ENCODE measurements around the gene SRGN.
A peak's percentile ranks its signal among the peaks of the same experiment; 100 is the strongest.

Gene SRGN

DNA sequence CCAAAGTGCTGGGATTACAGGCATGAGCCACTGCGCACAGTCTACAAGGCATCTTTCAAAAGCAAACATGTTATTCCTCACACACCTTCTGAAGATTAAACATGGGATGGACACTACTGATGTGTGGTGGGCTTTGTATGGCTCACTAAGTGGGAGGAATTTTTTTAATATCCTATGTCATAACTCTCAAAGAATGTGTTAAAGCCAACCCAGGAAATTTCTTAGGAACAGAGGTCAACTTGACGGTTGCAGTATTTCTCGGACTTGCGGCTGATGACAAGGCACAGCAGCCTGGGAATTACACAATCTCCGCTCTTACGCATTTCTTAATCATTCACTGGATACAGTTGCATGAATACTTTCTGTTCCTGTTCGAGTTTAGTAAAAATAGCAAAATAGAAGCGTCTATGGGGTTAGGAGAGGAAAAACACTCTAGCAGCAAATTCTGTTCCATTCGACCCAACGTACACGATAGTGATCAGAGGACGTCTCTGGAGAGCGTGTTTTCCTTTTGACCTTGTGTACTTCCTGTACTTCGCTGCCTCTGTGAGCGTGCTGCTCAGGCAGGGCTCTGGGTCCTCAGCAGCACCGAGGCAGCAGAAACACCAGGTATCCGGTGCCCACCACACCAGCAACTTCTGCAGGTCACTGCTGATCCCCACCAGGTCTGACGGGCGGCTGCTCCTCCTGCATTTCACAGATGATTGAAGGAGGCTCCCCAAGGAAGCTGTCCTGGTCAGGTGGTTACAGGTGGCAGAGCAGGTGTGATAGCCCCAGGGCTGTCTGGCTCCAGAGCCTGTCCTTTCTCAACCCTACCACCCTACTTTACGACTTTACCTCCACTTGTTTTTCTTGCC, 26.4 kb upstream of the SRGN start:
- DNase-seq (ENCODE audit: low read depth) = peak; percentile 98

DNA sequence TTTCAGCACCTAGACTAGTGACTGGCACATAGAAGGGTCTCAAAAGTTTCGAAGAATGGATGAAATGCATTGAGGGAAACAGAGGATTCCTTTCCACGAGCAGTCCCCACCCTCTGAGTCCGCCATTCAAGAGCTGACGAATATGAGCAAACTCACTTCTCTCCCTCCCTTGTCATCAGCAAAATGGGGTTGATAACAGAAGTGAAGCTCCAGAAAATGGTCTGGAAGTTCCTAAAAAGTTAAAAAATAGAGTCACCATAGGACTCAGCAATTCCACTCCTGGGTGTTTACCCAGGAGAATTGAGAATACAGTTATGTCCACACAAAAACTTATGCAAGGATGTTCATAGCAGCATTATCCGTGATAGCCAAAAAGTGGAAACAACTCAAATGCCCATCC, 25.0 kb upstream of the SRGN start:
- no peak for DNase-seq (ENCODE audit: low read depth)

DNA sequence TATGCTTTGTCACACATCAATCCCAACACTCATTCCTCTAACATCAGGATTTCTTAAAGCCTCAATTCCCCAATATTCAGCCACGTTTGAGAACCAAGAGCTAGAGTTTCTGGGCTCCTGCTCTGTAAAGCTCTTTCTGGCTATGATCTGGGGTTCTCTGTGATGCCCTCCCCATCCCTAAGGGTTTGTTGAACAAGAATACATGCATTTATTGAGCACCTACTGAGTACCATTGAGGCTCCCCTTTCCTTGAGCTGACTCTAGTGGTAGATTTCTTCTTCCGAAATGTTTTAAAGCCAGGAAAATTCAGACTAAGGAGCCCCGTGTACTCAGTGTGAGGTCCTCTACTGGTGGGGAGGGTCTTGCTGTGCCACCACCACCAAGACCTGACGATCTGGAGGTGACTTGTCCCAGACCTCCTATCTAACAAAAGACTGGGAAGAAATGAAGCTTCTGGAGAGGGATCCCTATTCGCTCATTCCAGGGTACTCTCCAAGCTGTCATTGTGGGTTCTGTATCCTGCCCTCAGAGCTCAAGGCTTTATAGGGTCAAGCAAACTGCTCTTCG, 23.1 kb upstream of the SRGN start:
- DNase-seq (ENCODE audit: low read depth) = no peak

DNA sequence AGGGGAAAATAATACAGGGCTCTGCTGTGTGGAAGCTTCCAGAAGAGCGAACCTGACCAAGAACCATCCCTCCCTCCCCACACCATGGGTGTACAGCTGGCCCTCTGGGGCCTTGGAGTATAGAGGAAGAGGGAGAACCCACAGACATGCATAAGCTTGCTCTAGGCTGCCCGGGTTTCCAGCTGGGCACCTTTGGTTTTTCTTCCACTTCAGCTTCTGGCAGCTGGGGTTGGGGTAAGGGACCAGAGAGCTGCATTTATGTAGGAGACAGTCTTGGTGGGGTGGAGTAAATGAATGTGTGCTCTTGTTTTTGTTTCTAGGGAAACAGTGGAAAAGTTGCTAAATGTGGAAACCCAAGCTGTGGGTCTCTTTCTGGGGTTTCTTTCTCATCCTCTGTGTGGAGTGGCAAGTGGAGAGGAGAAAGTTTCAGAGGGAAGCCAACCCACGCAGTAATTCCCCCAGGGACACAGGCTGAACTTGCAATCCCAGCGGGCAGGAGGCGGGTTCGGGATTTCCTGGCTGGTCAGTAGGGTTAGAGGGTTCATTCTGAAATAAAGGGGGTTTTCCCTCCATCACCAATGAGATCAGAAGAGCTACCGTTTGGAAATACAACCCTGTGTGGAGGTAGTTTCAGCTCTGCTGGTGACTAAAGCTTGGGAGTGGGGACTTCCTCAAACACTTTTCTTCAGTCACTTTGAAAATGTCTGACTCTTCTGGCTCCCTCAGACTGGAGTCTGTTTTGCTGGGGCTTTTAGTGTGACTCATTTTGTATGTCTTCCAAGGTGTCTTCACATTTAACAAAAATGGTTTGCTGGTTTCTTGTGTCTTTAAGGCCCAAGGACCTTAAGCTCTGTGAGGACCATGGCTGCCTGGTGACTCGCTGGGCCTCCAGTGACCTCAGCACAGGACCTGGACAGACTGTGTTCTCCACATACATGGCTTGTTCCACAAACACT, 22.2 kb upstream of the SRGN start:
- DNase-seq (ENCODE audit: low read depth) = peak; percentile 83

DNA sequence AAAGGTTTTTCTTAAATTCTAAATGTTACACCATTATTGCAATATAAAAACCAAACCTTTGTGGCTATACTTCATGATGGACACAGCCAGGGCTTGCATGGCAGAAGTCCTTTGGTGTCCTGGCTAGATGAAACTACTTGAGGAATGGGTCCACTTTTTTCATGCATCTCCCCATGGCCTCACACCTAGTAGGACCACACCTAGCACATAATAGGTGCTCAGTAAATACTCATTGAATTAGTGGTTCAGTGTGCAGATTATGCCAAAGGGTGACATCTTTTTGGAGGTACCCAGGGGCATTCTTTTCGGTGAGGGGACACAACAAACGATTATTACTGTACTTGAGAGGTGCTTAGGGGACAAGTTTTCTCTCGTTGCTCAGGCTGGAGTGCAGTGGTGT, 20.7 kb upstream of the SRGN start:
- no peak for DNase-seq (ENCODE audit: low read depth)

DNA sequence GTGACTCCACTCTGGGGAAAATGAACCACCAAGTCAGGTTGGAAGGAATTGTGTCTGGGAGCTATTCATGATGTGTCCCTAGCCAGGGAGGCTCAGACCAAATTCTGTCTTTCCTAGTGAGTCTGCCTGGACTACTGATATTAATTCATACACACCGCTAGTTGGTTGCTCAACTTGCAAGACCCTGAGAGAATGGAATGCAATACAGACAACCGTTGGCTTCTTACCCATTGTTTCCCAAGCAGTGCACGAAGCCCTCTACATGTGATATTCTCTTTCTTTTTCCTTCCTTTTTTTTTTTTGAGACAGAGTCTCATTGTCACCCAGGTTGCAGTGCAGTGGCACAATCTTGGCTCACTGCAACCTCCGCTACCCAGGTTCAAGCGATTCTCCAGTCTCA, 19.4 kb upstream of the SRGN start:
- peak; percentile 60 for DNase-seq (ENCODE audit: low read depth)

DNA sequence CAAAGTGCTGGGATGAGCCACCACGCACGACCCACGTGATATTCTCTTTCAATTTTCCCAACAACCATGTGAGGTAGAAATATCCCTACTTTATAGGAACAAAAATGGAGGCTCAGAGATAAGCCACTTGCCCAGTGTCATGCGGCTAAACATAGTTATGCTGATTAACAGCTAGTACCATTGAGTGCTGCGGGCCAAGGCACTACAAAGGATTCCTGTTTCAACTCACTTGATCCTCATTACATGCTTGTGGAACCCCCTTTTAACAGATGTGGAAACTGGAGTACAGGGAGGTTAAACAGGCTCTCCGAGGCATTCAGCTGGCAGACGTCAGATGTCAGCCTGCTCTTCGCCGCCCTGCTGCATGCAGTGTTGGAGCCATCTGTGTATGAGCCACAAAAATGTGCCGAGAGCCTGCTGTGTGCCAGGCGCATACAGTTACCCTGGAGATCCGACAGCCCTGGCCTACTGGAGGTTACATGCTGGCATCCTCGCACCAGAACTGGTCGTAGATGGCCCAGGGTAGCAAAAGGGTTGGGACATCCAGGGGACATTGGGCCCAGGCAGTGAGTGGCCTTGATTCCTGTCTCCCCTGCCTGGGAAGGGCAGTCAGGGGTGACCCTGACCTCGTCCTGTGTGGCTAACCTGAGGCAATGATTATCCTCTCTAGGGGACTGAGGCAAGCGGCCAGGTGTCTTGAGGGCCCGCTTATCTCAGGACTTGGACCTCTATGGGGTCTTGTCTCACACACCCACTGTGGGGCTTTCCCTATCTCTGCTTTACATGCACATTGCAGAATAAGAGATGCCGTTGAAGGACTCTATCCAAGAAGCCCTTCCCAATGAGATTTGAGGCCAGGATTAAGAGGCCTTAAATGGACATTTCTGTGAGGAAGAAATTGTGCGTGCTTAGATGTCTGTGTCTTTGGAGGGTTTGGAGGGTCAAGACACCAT, 18.5 kb upstream of the SRGN start:
- DNase-seq (ENCODE audit: low read depth) = peak; percentile 63

DNA sequence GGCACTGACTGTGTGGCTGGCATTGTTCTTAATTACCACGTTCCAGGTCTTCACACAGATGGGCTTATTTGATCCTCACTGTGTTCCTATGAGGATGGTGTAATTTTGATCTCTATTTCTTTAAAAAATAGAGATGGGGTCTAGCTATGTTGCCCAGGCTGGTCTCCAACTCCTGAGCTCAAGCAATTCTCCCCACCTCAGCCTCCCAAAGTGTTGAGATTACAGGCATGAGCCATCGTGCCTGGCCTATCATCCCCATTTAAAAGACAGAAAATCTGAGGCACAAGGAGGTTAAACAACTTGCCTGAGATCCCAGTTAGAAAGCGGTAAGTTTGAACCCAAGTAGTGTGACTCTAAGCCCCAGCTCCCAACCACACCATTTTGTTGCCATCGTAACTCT, 17.0 kb upstream of the SRGN start:
- no peak for DNase-seq (ENCODE audit: low read depth)

DNA sequence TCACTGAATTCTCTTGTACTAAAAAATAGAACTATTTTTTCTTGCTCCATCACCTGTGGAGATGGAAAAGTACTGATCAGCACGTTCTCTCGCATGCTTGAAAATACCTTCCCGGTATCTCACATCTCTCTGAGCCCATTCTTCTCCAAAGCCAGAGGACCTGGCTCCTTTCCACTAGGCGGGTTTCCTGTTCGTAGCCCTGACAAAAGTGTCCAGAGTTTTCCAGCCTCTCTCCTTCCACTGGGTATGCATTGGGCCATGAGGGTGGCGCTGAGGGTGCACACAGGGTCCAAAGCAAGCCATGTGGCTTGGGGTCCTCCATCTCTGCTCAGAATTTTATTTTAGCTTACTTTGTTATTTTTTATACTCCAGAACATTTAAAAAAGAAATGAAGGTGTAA, 16.3 kb upstream of the SRGN start:
- no peak for DNase-seq (ENCODE audit: low read depth)

DNA sequence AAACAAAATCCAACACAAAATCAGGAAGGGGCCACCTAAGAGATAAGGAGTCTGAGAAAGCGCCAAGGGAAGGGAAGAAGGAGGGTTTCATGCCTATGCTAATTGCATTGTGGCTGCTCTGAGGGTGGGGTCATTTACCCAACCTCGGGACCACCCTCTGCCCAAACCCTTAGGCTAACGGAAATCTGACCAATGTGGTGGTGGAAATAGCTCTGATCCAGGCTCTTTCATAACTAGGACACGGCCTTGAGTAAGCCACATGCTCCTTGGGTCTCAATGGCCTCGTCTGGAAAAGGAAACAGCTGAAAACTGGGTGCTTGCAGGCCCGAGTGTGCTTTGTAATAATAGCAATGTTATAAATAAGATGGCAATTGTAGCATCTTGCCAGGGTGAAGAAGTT, 14.9 kb upstream of the SRGN start:
- DNase-seq (ENCODE audit: low read depth) = no peak

DNA sequence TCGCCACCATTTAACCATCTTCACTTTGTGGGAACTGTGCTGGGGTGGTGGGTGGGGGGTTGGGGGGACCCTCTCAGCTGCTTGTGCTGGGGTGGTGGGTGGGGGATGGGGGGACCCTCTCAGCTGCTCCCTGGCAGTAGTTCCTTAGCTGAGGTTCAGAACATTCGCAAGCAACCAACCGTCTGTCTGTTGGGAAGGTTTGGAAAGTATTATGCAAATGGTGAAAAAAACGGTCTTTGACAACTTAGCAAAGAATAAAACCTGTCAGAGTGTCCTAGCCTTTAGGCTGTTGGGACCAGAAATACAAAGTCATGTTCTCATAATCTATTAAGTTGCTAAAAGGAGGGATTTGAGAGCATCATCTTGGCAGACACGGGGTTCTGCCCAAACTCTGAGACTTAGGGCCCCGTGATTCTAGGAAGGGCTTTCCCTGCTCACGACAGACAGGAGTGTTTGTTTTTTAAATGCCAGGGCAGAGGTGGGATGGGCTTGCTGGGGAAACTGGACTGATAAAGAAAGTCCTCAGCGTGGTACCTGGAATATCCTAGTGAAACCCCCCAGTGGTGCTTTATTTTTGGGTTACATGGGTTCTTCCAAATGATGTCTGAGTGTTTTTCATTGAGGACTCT, 14.1 kb upstream of the SRGN start:
- DNase-seq (ENCODE audit: low read depth) = no peak

DNA sequence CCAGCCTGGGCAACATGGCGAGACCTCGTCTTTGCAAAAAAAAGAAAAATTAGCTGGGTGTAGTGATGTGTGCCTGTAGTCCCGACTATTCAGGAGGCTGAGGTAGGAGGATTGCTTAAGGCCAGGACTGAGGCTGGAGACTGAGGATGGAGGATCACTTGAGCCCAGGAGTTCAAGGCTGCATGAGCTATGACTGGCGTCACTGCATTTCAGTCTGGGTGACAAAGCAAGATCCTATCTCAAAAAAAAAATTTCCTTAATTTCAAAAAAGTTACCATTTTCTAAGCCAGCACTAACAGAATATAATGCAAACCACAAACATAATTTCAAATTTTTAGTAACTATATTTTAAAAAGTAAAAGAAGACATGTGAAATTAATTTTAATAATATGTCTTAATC, 13.4 kb upstream of the SRGN start:
- no peak for DNase-seq (ENCODE audit: low read depth)

DNA sequence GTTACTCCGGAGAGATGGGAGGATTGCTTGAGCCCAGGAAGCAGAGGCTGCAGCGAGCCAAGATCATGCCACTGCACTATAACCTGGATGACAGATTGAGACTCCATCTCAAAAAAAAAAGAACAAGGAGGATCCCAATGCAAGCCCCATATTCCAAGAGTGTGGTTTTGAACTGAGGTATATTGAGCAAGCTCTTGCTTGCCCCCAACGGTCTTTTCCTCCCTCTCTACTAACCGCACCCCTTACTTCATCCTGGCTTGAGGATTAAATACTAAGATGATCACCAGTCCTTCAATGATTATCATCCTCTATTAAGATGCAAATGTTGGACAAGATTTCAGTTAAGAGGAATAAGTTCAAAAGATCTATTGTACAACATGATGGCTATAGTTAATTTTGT, 12.5 kb upstream of the SRGN start:
- DNase-seq (ENCODE audit: low read depth) = no peak

DNA sequence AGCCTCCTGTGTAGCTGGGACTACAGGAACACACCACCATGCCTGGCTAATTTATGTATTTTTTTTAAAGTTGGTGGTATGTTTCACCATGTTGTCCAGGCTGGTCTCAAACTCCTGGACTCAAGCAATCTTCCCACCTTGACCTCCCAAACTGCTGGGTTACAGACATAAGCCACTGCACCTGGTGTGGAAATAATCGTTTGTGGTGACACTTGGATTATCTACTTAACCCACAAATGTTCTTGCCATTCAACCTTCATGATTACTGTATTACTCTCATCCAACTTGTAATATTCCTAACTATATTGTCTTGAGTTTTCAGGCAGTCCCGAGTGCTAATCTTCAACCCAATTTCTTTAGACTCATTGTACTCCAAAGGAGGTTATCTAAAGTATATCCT, 9.6 kb upstream of the SRGN start:
- no peak for DNase-seq (ENCODE audit: low read depth)

DNA sequence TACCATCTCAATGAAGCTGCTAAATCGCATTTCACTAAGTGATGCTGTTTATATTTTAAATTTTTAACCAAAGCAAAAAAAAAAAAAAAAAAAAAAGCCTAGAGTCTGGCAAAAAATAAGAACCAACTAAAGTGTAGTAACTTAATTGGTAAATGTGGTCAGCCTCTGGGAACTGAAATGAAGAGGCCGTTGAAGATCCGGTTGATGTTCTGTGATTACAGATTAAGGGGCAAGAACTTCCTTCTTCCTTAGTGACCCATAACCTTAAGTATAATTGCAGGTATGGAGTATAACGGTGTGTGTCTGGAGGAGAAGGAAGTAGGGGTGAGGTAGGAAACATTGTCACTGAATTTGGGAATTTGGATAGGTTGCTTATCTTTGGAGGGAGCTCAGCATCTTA, 7.7 kb upstream of the SRGN start:
- no peak for DNase-seq (ENCODE audit: low read depth)

DNA sequence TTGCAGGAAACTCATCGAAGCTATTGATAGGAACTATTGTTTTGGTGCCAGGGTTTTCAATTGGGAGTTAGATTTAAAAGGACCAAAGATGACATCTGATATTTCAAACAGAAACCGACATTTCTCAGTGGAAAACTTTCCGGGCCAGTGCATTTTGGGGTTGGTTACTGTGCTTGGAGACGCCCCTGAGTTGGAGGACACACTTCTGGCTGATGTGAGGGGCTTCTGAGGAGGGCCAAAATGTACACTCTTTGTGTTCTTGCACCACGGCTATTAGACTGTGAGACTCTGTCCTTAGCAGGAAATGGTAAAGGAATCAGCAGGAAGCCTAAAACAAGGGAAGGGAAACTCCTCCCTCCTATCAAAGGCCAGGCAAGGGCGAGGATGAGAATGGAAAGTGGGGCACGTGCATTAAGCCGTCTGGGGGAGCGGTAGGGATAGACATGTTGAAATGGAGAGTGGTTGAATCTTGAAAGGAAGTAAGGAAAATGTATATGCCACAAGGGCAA, 1.8 kb upstream of the SRGN start:
- peak; percentile 46 for DNase-seq (ENCODE audit: low read depth)

DNA sequence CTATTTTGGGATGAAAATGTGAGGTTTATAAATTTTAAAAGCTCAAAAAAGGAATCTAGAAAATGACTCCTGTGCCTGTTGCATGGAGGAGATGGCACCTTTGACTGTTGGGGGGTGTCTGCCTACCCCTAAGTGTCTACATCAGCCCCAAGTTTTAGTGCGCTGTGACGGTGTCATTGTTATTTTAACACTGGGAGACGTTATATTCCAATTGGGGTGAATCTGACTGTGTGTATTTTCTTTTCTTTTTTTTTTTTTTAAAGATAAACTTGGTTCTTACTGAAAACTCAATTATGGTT, 517 bp downstream of the SRGN start:
- DNase-seq (ENCODE audit: low read depth) = no peak

DNA sequence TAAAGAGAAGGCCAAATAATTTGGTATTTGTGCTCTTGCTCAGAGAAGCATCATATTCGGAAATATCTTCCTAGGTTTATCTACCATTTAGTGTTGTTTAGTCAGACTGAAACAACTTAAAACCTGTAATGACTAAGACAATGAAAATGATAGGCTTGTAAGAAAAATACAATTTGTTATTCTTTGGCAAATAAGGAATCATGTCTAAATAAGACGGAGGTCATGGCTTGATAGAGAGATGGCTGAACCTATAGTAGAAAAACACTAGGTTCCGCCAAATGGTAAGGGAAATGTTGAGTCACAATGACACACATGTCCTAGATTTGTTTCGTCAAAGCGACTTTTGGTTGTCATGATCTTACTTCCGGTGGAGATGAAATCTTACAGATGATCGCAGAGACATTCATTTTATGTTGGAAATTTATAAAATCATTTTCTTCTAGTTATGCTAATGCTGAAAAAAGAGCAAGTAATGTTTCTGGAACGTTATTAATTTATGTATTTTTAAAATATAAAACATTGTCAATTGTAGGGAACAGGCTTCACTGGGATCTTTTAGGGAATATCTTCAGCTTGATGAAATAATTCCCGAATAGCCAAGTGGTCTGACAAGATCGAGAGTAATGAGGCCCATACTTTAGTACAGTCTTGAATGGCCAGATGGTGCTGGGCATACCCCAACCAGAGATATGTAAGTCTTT, 1.0 kb downstream of the SRGN start:
- peak; percentile 85 for DNase-seq (ENCODE audit: low read depth)

DNA sequence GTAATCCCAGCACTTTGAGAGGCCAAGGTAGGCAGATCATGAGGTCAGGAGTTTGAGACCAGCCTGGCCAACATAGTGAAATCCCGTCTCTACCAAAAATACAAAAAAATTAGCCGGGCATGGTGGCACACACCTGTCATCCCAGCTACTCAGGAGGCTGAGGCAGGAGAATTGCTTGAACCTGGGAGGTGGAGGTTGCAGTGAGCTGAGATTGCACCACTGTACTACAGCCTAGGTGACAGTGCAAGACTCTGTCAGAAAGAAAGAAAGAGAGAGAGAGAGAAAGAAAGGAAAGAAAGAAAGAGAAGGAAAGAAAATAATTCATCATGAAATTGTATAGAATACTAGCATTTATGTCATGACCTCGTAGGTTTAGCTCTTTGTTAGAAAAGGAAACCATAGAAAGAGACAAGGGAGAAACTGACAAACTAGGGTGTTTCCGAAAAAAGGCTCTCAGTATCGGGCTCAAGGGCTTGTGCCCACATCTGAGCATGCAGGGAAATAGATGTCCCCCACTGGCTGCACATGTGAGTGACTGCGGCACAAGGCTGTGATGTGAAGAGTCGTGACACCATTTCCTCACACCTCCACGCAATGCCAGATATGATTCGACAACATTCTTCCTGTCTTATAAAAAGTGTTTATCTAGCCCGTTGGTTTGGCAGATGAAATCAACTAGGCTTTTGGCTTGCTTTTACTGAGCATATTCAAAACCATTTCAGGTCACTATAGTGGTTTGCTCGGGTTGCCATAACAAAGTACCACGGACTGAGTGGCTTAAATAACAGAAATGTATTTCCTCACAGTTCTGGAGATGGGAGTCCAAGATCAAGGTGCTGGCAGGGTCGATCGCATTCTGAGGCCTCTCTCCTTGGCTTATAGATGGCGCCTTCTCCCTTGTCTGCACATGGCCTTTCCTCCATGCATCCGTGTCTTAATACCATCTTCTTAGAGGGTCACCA, 2.0 kb downstream of the SRGN start:
- DNase-seq (ENCODE audit: low read depth) = peak; percentile 28
